ENCODE data around the gene CNTN2.

The CNTN2 gene

GRCh38 chr1:205057808-205058575 lies 15.0 kb downstream of the CNTN2 start:
- DNase-seq, result no peak

GRCh38 chr1:205058853-205059252 lies 15.8 kb downstream of the CNTN2 start:
- no peak for DNase-seq

- no peak for DNase-seq
These were observed 16.6 kb downstream of the CNTN2 start for GRCh38 chr1:205059660-205060059.

GRCh38 chr1:205060746-205061145 lies 17.7 kb downstream of the CNTN2 start:
- no peak for DNase-seq

- no peak for DNase-seq
These were observed 18.2 kb downstream of the CNTN2 start for GRCh38 chr1:205061227-205061626.

GRCh38 chr1:205061665-205062069 lies 18.7 kb downstream of the CNTN2 start:
- DNase-seq, result peak; percentile 67

- no peak for DNase-seq
These were observed 19.3 kb downstream of the CNTN2 start for GRCh38 chr1:205062319-205062718.

GRCh38 chr1:205062895-205063294 lies 19.9 kb downstream of the CNTN2 start:
- DNase-seq, result no peak

GRCh38 chr1:205064301-205064700 lies 21.3 kb downstream of the CNTN2 start:
- DNase-seq, result no peak

GRCh38 chr1:205064741-205065316 lies 21.8 kb downstream of the CNTN2 start:
- DNase-seq, result no peak

GRCh38 chr1:205065666-205066065 lies 22.7 kb downstream of the CNTN2 start:
- no peak for DNase-seq

- DNase-seq, result no peak
These were observed 23.3 kb downstream of the CNTN2 start for GRCh38 chr1:205066141-205066818.

GRCh38 chr1:205067031-205067430 lies 24.0 kb downstream of the CNTN2 start:
- no peak for DNase-seq

GRCh38 chr1:205068001-205068400 lies 25.0 kb downstream of the CNTN2 start:
- DNase-seq, result no peak

- no peak for DNase-seq
These were observed 25.5 kb downstream of the CNTN2 start for GRCh38 chr1:205068457-205069040.

- no peak for DNase-seq
These were observed 26.5 kb downstream of the CNTN2 start for GRCh38 chr1:205069371-205070125.

- DNase-seq, result no peak
These were observed 28.0 kb downstream of the CNTN2 start for GRCh38 chr1:205071028-205071409.

- no peak for DNase-seq
These were observed 28.8 kb downstream of the CNTN2 start for GRCh38 chr1:205071801-205072200.

GRCh38 chr1:205072286-205072685 lies 29.3 kb downstream of the CNTN2 start:
- DNase-seq, result no peak

GRCh38 chr1:205072881-205073280 lies 29.9 kb downstream of the CNTN2 start:
- DNase-seq, result no peak

- DNase-seq, result no peak
These were observed 30.5 kb downstream of the CNTN2 start for GRCh38 chr1:205073511-205073910.

GRCh38 chr1:205074084-205074483 lies 31.1 kb downstream of the CNTN2 start:
- DNase-seq, result no peak

GRCh38 chr1:205074513-205074912 lies 31.5 kb downstream of the CNTN2 start:
- no peak for DNase-seq
